Panc1 (cell line): Measurements from ENCODE around the gene DYNC1LI1. TPM values are rescaled to one million over a fixed set of nuclear protein-coding genes. Genes with fewer than 3 reads are reported as not detected.

ENCODE experiments used
- ATAC-seq: fragments of 200-7000 bp; cut with Tn5 transposase; 2 replicates; pipeline ENCODE4 v1.9.1; 2020; ENCODE audit warnings: mild to moderate bottlenecking, moderate library complexity
- BruUV-seq: library from RNA; stranded (reverse); fragments of 400-500 nt; replicated peaks from 2 replicates; lab custom pipeline; 2021; lab: Mats Ljungman, UMichigan
- CTCF ChIA-PET: fragments of 300-600 bp; sonication (Branson Sonifier 250); formaldehyde crosslinking; loops from one replicate; lab custom pipeline; 2022; ENCODE audit warnings: antibody characterized with exemption; lab: Charles Lee
- POLR2A ChIA-PET: fragments of 300-600 bp; sonication (Branson Sonifier 250); formaldehyde crosslinking; loops from one replicate; lab custom pipeline; 2022; ENCODE audit warnings: antibody characterized with exemption; lab: Charles Lee
- DNase-seq: peaks from one replicate; pipeline ENCODE4 v3.0.0-alpha.2; 2010; ENCODE audit warnings: low read depth, low spot score
- H3K27ac ChIP-seq: 2 replicates; pipeline ENCODE4 v1.5.1; 2011; ENCODE audit warnings: mild to moderate bottlenecking, low read length, inconsistent platforms
- H3K27me3 ChIP-seq: fragments of 200-500 bp; sonication (Bioruptor generic); 2 replicates; pipeline ENCODE4 v1.6.0; 2014; ENCODE audit warnings: low read length, inconsistent platforms; ENCODE audit not compliant: control insufficient read depth, insufficient read depth
- H3K36me3 ChIP-seq: fragments of 200-500 bp; sonication (Bioruptor generic); 2 replicates; pipeline ENCODE4 v1.5.1; 2014; ENCODE audit warnings: inconsistent platforms, mild to moderate bottlenecking, low read length, moderate library complexity; ENCODE audit not compliant: control insufficient read depth, insufficient read depth
- H3K4me1 ChIP-seq: 2 replicates; pipeline ENCODE4 v1.5.1; 2011; ENCODE audit warnings: inconsistent platforms, mild to moderate bottlenecking, low read length, moderate library complexity; ENCODE audit not compliant: control insufficient read depth, insufficient read depth
- H3K4me3 ChIP-seq, 2 experiments: 2 replicates each; pipeline ENCODE4 v1.5.1; 2011 to 2012; ENCODE audit warnings: low read depth in 2 of 2, low read length in 2 of 2, mild to moderate bottlenecking in 2 of 2, inconsistent platforms in 1 of 2, moderate library complexity in 1 of 2
- H3K9me3 ChIP-seq: fragments of 200-500 bp; sonication (Bioruptor generic); 2 replicates; pipeline ENCODE4 v1.5.1; 2014; ENCODE audit warnings: low read depth, mild to moderate bottlenecking, inconsistent platforms, low read length, moderate library complexity; ENCODE audit not compliant: control insufficient read depth, insufficient read depth
- POLR2AphosphoS5 ChIP-seq: IDR thresholded peaks from 2 replicates; pipeline ENCODE4 v1.6.1; 2012; ENCODE audit warnings: mild to moderate bottlenecking, low read depth, low read length, moderate library complexity
- SIN3A ChIP-seq: IDR thresholded peaks from 2 replicates; pipeline ENCODE4 v1.6.1; 2012; ENCODE audit warnings: low read depth, mild to moderate bottlenecking, low read length, moderate library complexity, borderline replicate concordance; ENCODE audit not compliant: insufficient read depth
- TCF7L2 ChIP-seq: IDR thresholded peaks from 2 replicates; pipeline ENCODE4 v1.6.1; 2011; ENCODE audit warnings: mild to moderate bottlenecking, low read depth, low read length, inconsistent platforms
- in situ Hi-C: cut with HindIII; loops from 2 replicates; pipeline ENCODE4 v1.10.0; 2016; ENCODE audit warnings: low sequenced_read_pairs, low pct_unique_long_range_greater_than_20kb
- intact Hi-C: fragments of 100-400 bp; cut with micrococcal nuclease; formaldehyde crosslinking; loops from one replicate; pipeline ENCODE4 v1.10.0; 2022; ENCODE audit not compliant: unreplicated experiment
- total RNA-seq: library from RNA; stranded (reverse); gene quantifications from one replicate; pipeline ENCODE4 v1.2.1, GENCODE V29; 2021; ENCODE audit not compliant: unreplicated experiment
- TF ChIP-seq, protein P1 (sequence below), 2 experiments: IDR thresholded peaks; 2 replicates each; pipeline ENCODE4 v1.6.1; 2011 to 2012; ENCODE audit warnings: low read depth in 2 of 2, control low read depth in 1 of 2, low read length in 1 of 2, mild to moderate bottlenecking in 1 of 2, moderate library complexity in 1 of 2; ENCODE audit not compliant: insufficient read depth in 1 of 2
- TF ChIP-seq, protein P2 (sequence below): fragments of 450-650 bp; IDR thresholded peaks from 2 replicates; pipeline ENCODE4 v1.5.1; 2017; ENCODE audit warnings: mild to moderate bottlenecking

The DYNC1LI1 gene
- total RNA-seq, 1 experiment from 2014 or later = 30.5 TPM

DNA sequence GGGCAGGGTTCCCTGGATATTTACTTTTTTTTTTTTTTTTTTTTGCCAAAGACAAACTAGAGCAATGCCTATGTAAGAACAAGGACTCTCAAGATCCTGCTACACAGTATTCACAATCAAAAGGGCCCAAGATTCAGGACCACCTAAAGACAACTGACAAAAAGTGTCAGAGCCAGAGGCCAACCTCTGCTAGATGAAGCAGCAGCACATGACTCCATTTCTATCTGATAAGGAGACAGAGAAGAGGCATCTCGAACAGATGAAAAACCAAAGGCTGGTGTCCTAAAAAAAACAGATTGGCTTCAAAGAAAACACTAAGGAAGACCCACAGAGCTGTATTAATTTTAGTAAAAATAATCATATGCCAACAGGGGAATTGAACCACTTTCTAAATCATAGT, 88.0 kb downstream of the DYNC1LI1 start:
- TF ChIP-seq, protein P1, sequence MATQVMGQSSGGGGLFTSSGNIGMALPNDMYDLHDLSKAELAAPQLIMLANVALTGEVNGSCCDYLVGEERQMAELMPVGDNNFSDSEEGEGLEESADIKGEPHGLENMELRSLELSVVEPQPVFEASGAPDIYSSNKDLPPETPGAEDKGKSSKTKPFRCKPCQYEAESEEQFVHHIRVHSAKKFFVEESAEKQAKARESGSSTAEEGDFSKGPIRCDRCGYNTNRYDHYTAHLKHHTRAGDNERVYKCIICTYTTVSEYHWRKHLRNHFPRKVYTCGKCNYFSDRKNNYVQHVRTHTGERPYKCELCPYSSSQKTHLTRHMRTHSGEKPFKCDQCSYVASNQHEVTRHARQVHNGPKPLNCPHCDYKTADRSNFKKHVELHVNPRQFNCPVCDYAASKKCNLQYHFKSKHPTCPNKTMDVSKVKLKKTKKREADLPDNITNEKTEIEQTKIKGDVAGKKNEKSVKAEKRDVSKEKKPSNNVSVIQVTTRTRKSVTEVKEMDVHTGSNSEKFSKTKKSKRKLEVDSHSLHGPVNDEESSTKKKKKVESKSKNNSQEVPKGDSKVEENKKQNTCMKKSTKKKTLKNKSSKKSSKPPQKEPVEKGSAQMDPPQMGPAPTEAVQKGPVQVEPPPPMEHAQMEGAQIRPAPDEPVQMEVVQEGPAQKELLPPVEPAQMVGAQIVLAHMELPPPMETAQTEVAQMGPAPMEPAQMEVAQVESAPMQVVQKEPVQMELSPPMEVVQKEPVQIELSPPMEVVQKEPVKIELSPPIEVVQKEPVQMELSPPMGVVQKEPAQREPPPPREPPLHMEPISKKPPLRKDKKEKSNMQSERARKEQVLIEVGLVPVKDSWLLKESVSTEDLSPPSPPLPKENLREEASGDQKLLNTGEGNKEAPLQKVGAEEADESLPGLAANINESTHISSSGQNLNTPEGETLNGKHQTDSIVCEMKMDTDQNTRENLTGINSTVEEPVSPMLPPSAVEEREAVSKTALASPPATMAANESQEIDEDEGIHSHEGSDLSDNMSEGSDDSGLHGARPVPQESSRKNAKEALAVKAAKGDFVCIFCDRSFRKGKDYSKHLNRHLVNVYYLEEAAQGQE (IDR thresholded peaks at IDR 0.05; ENCODE audit: insufficient read depth in 1 of 2, low read depth in 2 of 2, low read length in 1 of 2) = no peak
- TF ChIP-seq TCF7L2 = no peak
- TF ChIP-seq POLR2AphosphoS5 = no peak
- TF ChIP-seq SIN3A = no peak
- TF ChIP-seq, protein P2, sequence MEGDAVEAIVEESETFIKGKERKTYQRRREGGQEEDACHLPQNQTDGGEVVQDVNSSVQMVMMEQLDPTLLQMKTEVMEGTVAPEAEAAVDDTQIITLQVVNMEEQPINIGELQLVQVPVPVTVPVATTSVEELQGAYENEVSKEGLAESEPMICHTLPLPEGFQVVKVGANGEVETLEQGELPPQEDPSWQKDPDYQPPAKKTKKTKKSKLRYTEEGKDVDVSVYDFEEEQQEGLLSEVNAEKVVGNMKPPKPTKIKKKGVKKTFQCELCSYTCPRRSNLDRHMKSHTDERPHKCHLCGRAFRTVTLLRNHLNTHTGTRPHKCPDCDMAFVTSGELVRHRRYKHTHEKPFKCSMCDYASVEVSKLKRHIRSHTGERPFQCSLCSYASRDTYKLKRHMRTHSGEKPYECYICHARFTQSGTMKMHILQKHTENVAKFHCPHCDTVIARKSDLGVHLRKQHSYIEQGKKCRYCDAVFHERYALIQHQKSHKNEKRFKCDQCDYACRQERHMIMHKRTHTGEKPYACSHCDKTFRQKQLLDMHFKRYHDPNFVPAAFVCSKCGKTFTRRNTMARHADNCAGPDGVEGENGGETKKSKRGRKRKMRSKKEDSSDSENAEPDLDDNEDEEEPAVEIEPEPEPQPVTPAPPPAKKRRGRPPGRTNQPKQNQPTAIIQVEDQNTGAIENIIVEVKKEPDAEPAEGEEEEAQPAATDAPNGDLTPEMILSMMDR = no peak
- BruUV-seq = TSS peak; percentile 33
- Histone ChIP-seq H3K4me3 (no peak overlapping the region), H3K36me3 (peaks cover 6% of the 10 kb centered on the region; the same call in 1 of the 2 replicates), H3K4me1 (no peaks in the 10 kb centered on the region), H3K27me3 (no peaks in the 10 kb centered on the region), H3K27ac (no peak overlapping the region), H3K9me3 (no peaks in the 10 kb centered on the region)
- intact Hi-C loops = no loop called here
- DNase-seq (no peak), ATAC-seq (no peak)
- POLR2A ChIA-PET = no interaction called here
- CTCF ChIA-PET = no interaction called here
- in situ Hi-C loops = no loop called here

DNA sequence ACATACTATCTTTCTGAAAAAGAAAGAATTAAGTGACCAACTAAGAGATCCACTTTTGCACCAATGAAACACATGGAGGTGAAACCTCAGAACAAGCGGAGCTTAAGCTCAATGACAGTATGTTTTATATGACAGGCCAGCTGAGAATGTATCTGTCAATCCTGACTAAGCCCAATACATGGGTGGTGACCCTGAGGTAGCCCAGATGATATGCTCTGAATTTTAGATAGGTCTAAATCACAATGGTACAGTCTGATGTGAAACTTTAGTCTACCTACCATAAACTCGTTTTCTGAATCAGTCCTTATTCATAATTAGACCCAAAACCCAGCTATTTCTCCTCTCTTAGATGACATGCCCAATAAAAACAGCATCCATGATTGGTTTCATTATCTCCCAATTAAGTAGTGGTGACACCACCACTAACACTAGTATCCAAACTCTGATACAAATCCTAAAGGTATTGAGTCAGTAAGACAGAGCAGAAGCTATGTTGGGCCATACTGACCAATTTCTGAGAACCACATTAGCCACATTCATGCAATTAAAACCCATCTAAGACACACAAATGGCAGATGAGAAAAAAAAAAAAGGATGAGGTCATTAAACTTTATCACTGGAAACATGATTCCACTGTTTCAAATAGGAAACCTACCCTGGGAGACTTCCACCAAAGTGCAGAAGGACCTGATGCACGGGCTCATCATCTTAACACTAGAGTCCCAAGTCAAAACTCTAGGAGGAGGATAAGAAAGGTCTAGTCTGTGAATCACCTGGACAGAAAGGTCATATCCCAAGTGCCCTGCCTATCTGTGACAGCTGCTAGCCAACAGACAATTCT, 88.6 kb downstream of the DYNC1LI1 start:
- DNase-seq = no peak
- CTCF ChIA-PET = no interaction called here
- H3K36me3 ChIP-seq = peaks cover 3% of the 10 kb centered on the region; the same call in 1 of the 2 replicates

More for the DNA sequence above, 88.6 kb downstream of the DYNC1LI1 start:
- in situ Hi-C loops = no loop called here
- H3K27ac ChIP-seq = no peak overlapping the region
- no TSS peak for BruUV-seq
- no peak for ATAC-seq
- no peaks in the 10 kb centered on the region for H3K27me3 ChIP-seq
- no peaks in the 10 kb centered on the region for H3K9me3 ChIP-seq
- H3K4me3 ChIP-seq = no peak overlapping the region
- POLR2A ChIA-PET = no interaction called here
- H3K4me1 ChIP-seq = no peaks in the 10 kb centered on the region
- TF ChIP-seq SIN3A (no peak), POLR2AphosphoS5 (no peak), TCF7L2 (no peak)
- TF ChIP-seq, protein P2 = no peak
- TF ChIP-seq, protein P1 (IDR thresholded peaks at IDR 0.05; ENCODE audit: insufficient read depth in 1 of 2, low read depth in 2 of 2, low read length in 1 of 2) = no peak
- intact Hi-C loops = no loop called here
